ENCODE measurements around the gene PUSL1. TPM values are rescaled to one million over a fixed set of nuclear protein-coding genes. Genes with fewer than 3 reads are reported as not detected.
A peak's percentile ranks its signal among the peaks of the same experiment; 100 is the strongest.

PUSL1 gene
- total and polyA plus RNA-seq, 2 experiments from 2014 or later: 41.5 to 55.8 TPM

GRCh38 chr1:1309251-1310108 lies 1.1 kb downstream of the PUSL1 start:
- no peaks in the 10 kb centered on the region for H3K9me2 ChIP-seq (ENCODE audit: insufficient read depth)
- peaks cover 19% of the 10 kb centered on the region for H3K27me3 Mint-ChIP-seq (ENCODE audit: insufficient read depth, low read depth, poor library complexity)
- H3K4me3 ChIP-seq: peak overlapping the region; percentile 90
- no peaks in the 10 kb centered on the region for H3K9me3 Mint-ChIP-seq
- H3K27ac ChIP-seq (ENCODE audit: low read depth): no peak overlapping the region
- TF ChIP-seq EZH2 (IDR thresholded peaks at IDR 0.05; ENCODE audit: low read depth, unreplicated experiment) (no peak), ZNF331 (CRISPR knock-in tag; IDR thresholded peaks at IDR 0.05; ENCODE audit: low read depth) (no peak), NANOG (IDR thresholded peaks at IDR 0.05; ENCODE audit: borderline replicate concordance) (no peak), ZNF462 (CRISPR knock-in tag; IDR thresholded peaks at IDR 0.05) (no peak), CTCF (conservative IDR thresholded peaks at IDR 0.05; ENCODE audit: low read depth in 2 of 2) (no peak), REST (IDR thresholded peaks at IDR 0.05; ENCODE audit: unreplicated experiment) (no peak), JUNB (IDR thresholded peaks at IDR 0.05; ENCODE audit: unreplicated experiment) (no peak), EZH2phosphoT487 (IDR thresholded peaks at IDR 0.05; ENCODE audit: unreplicated experiment) (no peak), ETS1 (IDR thresholded peaks at IDR 0.05) (no peak), POLR2AphosphoS5 (IDR thresholded peaks at IDR 0.05; ENCODE audit: low read depth) (no peak), ZNF114 (CRISPR knock-in tag; IDR thresholded peaks at IDR 0.05) (no peak), STAT1 (IDR thresholded peaks at IDR 0.05; ENCODE audit: unreplicated experiment) (no peak)
- H3K4me1 ChIP-seq (ENCODE audit: insufficient read depth): peaks cover 7% of the 10 kb centered on the region; the same call in 1 of the 2 replicates
- no peak overlapping the region; the same call in 1 of the 2 replicates for H3K27ac Mint-ChIP-seq
- H3K4me2 ChIP-seq: peak overlapping the region; percentile 90
- peak; percentile 63 for DNase-seq (ENCODE audit: low spot score)
- peaks cover 22% of the 10 kb centered on the region for H3K36me3 Mint-ChIP-seq (ENCODE audit: low read depth)
- ATAC-seq: peak; percentile 12
- peaks cover 5% of the 10 kb centered on the region; the same call in 1 of the 2 replicates for H3K79me2 ChIP-seq (replicated peaks; ENCODE audit: insufficient read depth)
- H4K20me1 ChIP-seq (replicated peaks; ENCODE audit: insufficient read depth): peaks cover 6% of the 10 kb centered on the region; the same call in 1 of the 2 replicates
- peaks cover 11% of the 10 kb centered on the region; the same call in 1 of the 2 replicates for H3F3A ChIP-seq (replicated peaks; ENCODE audit: low read depth)
- H2AFZ ChIP-seq: no peak overlapping the region
- H3K27me3 ChIP-seq (ENCODE audit: insufficient read depth): no peaks in the 10 kb centered on the region
- peak overlapping the region; percentile 78 for H3K4me3 Mint-ChIP-seq
- H3K4me1 Mint-ChIP-seq: peaks cover 20% of the 10 kb centered on the region; the same call in 2 of the 3 replicates
- H3K36me3 ChIP-seq (ENCODE audit: insufficient read depth): peaks cover 8% of the 10 kb centered on the region; the same call in 1 of the 2 replicates

Measured in GM23338 (cell line).